IMR-90 (cell line): ENCODE results near the gene PDS5B. TPM values are rescaled to one million over a fixed set of nuclear protein-coding genes. Genes with fewer than 3 reads are reported as not detected.

Experiments used
- ATAC-seq: fragments of 200-7000 bp; cut with Tn5 transposase; 2 replicates; pipeline ENCODE4 v1.9.1; 2020; ENCODE audit warnings: low read depth, mild to moderate bottlenecking, moderate library complexity
- BruUV-seq: library from RNA; stranded (reverse); fragments of 400-500 nt; replicated peaks from 2 replicates; lab custom pipeline; 2021; lab: Mats Ljungman, UMichigan
- CTCF ChIA-PET: fragments of 300-600 bp; formaldehyde crosslinking; extraction: SDS; loops from one replicate; lab custom pipeline; 2021; ENCODE audit warnings: antibody characterized with exemption; lab: Yijun Ruan, JAX
- POLR2A ChIA-PET: fragments of 300-600 bp; sonication (Branson Sonifier 250); formaldehyde crosslinking; loops from one replicate; lab custom pipeline; 2022; ENCODE audit warnings: antibody characterized with exemption; ENCODE audit not compliant: unreplicated experiment; lab: Charles Lee
- DNase-seq: peaks from one replicate; pipeline ENCODE4 v3.0.0; 2013
- H2AFZ ChIP-seq: replicated peaks from 2 replicates; pipeline ENCODE3; 2013; ENCODE audit warnings: low read length, mild to moderate bottlenecking; ENCODE audit not compliant: poor library complexity
- H2AK5ac ChIP-seq: 2 replicates; pipeline ENCODE4 v1.6.1; 2013; ENCODE audit warnings: low read depth, low read length, inconsistent platforms
- H2AK9ac ChIP-seq: replicated peaks from 2 replicates; pipeline ENCODE3; 2013; ENCODE audit warnings: mild to moderate bottlenecking, low read depth, low read length, moderate library complexity; ENCODE audit not compliant: poor library complexity
- H2BK120ac ChIP-seq: 2 replicates; pipeline ENCODE4 v1.6.1; 2013; ENCODE audit warnings: low read depth, low read length, inconsistent platforms
- H2BK15ac ChIP-seq: 3 replicates; pipeline ENCODE4 v1.6.1; 2013; ENCODE audit warnings: low read depth, low read length, inconsistent platforms
- H2BK20ac ChIP-seq: 2 replicates; pipeline ENCODE4 v1.6.1; 2013; ENCODE audit warnings: low read depth, mild to moderate bottlenecking, inconsistent platforms, low read length, moderate library complexity
- H2BK5ac ChIP-seq: 2 replicates; pipeline ENCODE4 v1.6.1; 2013; ENCODE audit warnings: mild to moderate bottlenecking, low read depth, low read length, inconsistent platforms; ENCODE audit not compliant: poor library complexity, severe bottlenecking
- H3K14ac ChIP-seq: replicated peaks from 2 replicates; pipeline ENCODE4 v1.6.1; 2013; ENCODE audit warnings: low read depth, low read length, inconsistent platforms
- H3K18ac ChIP-seq: 2 replicates; pipeline ENCODE4 v1.6.1; 2013; ENCODE audit warnings: low read depth, low read length, control low read depth
- H3K23ac ChIP-seq: 2 replicates; pipeline ENCODE4 v1.6.1; 2013; ENCODE audit warnings: low read depth, low read length, inconsistent platforms
- H3K27ac ChIP-seq: 2 replicates; pipeline ENCODE4 v1.5.1; 2013; ENCODE audit warnings: mild to moderate bottlenecking, control low read depth, low read length; ENCODE audit not compliant: insufficient read depth
- H3K27me3 ChIP-seq: 2 replicates; pipeline ENCODE4 v1.6.1; 2013; ENCODE audit warnings: low read length; ENCODE audit not compliant: control insufficient read depth, insufficient read depth
- H3K36me3 ChIP-seq: 2 replicates; pipeline ENCODE4 v1.6.1; 2013; ENCODE audit warnings: low read length, mixed read lengths; ENCODE audit not compliant: control insufficient read depth, insufficient read depth
- H3K4ac ChIP-seq: 2 replicates; pipeline ENCODE4 v1.6.1; 2013; ENCODE audit warnings: low read depth, low read length, inconsistent platforms
- H3K4me1 ChIP-seq: 2 replicates; pipeline ENCODE4 v1.6.1; 2013; ENCODE audit warnings: low read length, mixed read lengths; ENCODE audit not compliant: control insufficient read depth, insufficient read depth
- H3K4me2 ChIP-seq: 2 replicates; pipeline ENCODE4 v1.6.1; 2013; ENCODE audit warnings: low read depth, mild to moderate bottlenecking, control low read depth, low read length, moderate library complexity
- H3K4me3 ChIP-seq: 2 replicates; pipeline ENCODE4 v1.5.1; 2013; ENCODE audit warnings: low read depth, mild to moderate bottlenecking, control low read depth, low read length, moderate library complexity; ENCODE audit not compliant: insufficient read depth
- H3K56ac ChIP-seq: 2 replicates; pipeline ENCODE4 v1.6.1; 2013; ENCODE audit warnings: low read length, inconsistent platforms; ENCODE audit not compliant: insufficient read depth; ENCODE audit errors: extremely low read depth
- H3K79me1 ChIP-seq, 2 experiments: 2 replicates each; pipeline ENCODE4 v1.6.1; 2013; ENCODE audit warnings: low read length in 2 of 2, inconsistent platforms in 1 of 2, low read depth in 1 of 2
- H3K9ac ChIP-seq: 2 replicates; pipeline ENCODE4 v1.6.1; 2013; ENCODE audit warnings: low read depth, low read length, control low read depth
- H3K9me1 ChIP-seq: 2 replicates; pipeline ENCODE4 v1.6.1; 2013; ENCODE audit warnings: low read length, inconsistent platforms; ENCODE audit not compliant: insufficient read depth
- H3K9me3 ChIP-seq: 2 replicates; pipeline ENCODE4 v1.6.1; 2013; ENCODE audit warnings: low read length; ENCODE audit not compliant: control insufficient read depth, insufficient read depth
- H4K20me1 ChIP-seq: 2 replicates; pipeline ENCODE4 v1.6.1; 2013; ENCODE audit warnings: low read length, inconsistent platforms; ENCODE audit not compliant: insufficient read depth
- H4K5ac ChIP-seq: 2 replicates; pipeline ENCODE4 v1.6.1; 2013; ENCODE audit warnings: mild to moderate bottlenecking, low read depth, low read length, control low read depth
- H4K8ac ChIP-seq, 2 experiments: 2 replicates each; pipeline ENCODE4 v1.6.1; 2013; ENCODE audit warnings: low read depth in 2 of 2, low read length in 2 of 2, control low read depth in 1 of 2, inconsistent platforms in 1 of 2
- H4K91ac ChIP-seq: 2 replicates; pipeline ENCODE4 v1.6.1; 2013; ENCODE audit warnings: low read depth, low read length, inconsistent platforms; ENCODE audit not compliant: insufficient read depth
- CEBPB ChIP-seq: IDR thresholded peaks from 2 replicates; pipeline ENCODE4 v1.6.1; 2012; ENCODE audit warnings: low read depth, low read length, improper control_type of control experiment
- MXI1 ChIP-seq: IDR thresholded peaks from 2 replicates; pipeline ENCODE4 v1.6.1; 2012; ENCODE audit warnings: low read depth, mild to moderate bottlenecking, low read length, moderate library complexity, borderline replicate concordance
- POLR2A ChIP-seq: IDR thresholded peaks from 2 replicates; pipeline ENCODE4 v1.6.1; 2012; ENCODE audit warnings: mild to moderate bottlenecking, low read depth, low read length
- RFX5 ChIP-seq: IDR thresholded peaks from 2 replicates; pipeline ENCODE4 v1.8.0; 2012; ENCODE audit warnings: low read depth, mild to moderate bottlenecking, low read length, moderate library complexity
- SMC3 ChIP-seq: fragments of 150-350 bp; IDR thresholded peaks from 2 replicates; pipeline ENCODE4 v1.6.1; 2016; ENCODE audit warnings: low read depth, mild to moderate bottlenecking, antibody characterized with exemption, low read length, moderate library complexity
- WGBS, 2 experiments: methylation state at CpG; one replicate each; pipeline versions ENCODE4 v1.1.5 to v1.1.7; 2013; ENCODE audit warnings: missing lambda C conversion rate in 2 of 2; ENCODE audit not compliant: insufficient read length in 1 of 2; ENCODE audit errors: extremely low coverage in 2 of 2; 5-methylcytosine and 5-hydroxymethylcytosine counted together
- dilution Hi-C: fragments of 300-500 bp; cut with HindIII; formaldehyde crosslinking; loops from one replicate; pipeline ENCODE4 v1.14.3; 2018; ENCODE audit warnings: low sequenced_read_pairs; ENCODE audit not compliant: unreplicated experiment
- in situ Hi-C: fragments of 300-500 bp; cut with MboI; formaldehyde crosslinking; loops from 3 replicates; pipeline ENCODE4 v1.14.3; 2019; ENCODE audit warnings: low sequenced_read_pairs, inconsistent platforms, mixed read lengths
- intact Hi-C: fragments of 100-400 bp; cut with micrococcal nuclease; formaldehyde crosslinking; loops from 2 replicates; pipeline ENCODE4 v1.10.0; 2022
- polyA plus RNA-seq, 3 experiments: library from polyadenylated mRNA; depleted of rRNA; stranded (reverse); fragments of >200 nt; gene quantifications; 2 replicates each; pipeline ENCODE4 v1.2.3, GENCODE V29; 2012; ENCODE audit warnings: low replicate concordance in 1 of 3
- total RNA-seq: library from RNA; depleted of rRNA; stranded (reverse); fragments of >200 nt; gene quantifications from 2 replicates; pipeline ENCODE4 v1.2.3, GENCODE V29; 2012

PDS5B gene
- total and polyA plus RNA-seq, 2 of the 4 experiments (the other 2 are of a cell fraction), result 6.2 to 20.1 TPM

DNA sequence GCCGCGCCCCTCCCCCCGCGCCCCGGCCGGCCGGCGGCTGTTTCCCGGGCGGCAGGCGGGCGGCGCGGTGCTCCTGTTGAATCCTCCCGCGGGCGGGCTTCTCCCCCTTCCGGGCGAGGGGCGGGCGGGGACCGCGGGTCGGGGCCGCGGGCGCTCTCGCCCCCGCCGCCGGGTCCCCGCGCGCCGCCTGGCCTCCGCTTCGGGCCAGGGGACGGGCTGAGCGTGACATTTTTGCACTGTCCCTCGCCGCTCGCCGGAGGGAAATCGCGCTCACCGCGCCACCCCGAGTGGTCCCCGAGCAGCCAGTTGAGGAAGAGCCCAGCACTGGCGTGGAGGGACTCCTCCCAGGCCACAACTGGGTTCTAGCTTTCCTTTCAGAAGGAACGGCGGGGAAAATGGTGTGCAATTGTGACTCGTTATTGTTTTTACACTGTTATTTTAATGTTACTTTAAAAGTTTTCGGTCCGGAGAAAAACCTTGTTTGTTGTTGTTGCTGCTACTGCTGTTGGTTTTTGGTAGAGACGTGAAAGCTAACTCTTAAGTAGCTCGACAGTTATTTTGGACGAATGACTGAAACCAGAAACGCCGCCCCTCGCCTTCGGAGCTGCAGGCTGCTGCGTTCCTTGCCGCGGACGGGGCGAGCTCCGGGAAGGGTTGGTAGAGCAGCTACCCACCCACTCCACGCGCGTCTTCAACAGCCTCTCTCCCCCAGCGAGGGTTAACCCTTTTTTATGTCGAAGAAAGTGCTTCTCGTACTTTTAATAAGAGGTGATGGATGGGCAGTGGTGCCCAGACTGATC lies 959 bp downstream of the PDS5B start:
- Histone ChIP-seq H2BK5ac (peak overlapping the region; percentile 93), H4K5ac (no peak overlapping the region), H2BK15ac (peak overlapping the region; percentile 17; the same call in 2 of the 3 replicates), H3K23ac (peak overlapping the region; percentile 96), H3K9ac (peak overlapping the region; percentile 88), H3K4me3 (peak overlapping the region; percentile 63), H3K27ac (peak overlapping the region; percentile 86), H2BK120ac (peak overlapping the region; percentile 60), H3K18ac (peak overlapping the region; percentile 14), H3K36me3 (no peaks in the 10 kb centered on the region), H4K91ac (peak overlapping the region; percentile 62), H3K4ac (peak overlapping the region; percentile 66), H3K27me3 (no peaks in the 10 kb centered on the region), H4K20me1 (peaks cover 21% of the 10 kb centered on the region), H3K79me1 (peaks cover 0 to 24% of the 10 kb centered on the region in 2 experiments; a peak in 2 of 4 replicates), H3K9me3 (no peaks in the 10 kb centered on the region), H4K8ac (peak overlapping the region in 1 of 2 experiments; percentile 49; a peak in 1 of 4 replicates), H3K14ac (peak overlapping the region; percentile 92), H3K9me1 (0 out of 2 replicates have a peak, but pooled peaks cover 2% of the 10 kb centered on the region), H2BK20ac (no peak overlapping the region; the same call in 1 of the 2 replicates), H2AFZ (peak overlapping the region; percentile 92), H3K56ac (peak overlapping the region; percentile 91), H2AK9ac (peak overlapping the region; percentile 82), H3K4me1 (peaks cover 6% of the 10 kb centered on the region), H3K4me2 (peak overlapping the region; percentile 67), H2AK5ac (peak overlapping the region; percentile 58)
- WGBS, 2 experiments, result 0% methylated on average over 5 of the region's 74 CpGs; no CpG with 5 or more reads in 1 of the 2 experiments
- dilution Hi-C loops, result no loop called here
- intact Hi-C loops, result loop anchor here (5.0 to 10.0 kb wide), 4 partner anchors 448 to 900 kb away; no protein-coding TSS in a partner anchor
- ChIA-PET POLR2A (interaction anchor here (0.8 kb wide), 1 partner anchor 55 kb away, joined by 8 read pairs; no protein-coding TSS in a partner anchor), CTCF (interaction anchor here (0.7 to 1.5 kb wide), 6 partner anchors 21 to 82 kb away, joined by 3 to 5 read pairs (median 4); no protein-coding TSS in a partner anchor)
- BruUV-seq, result no TSS peak
- in situ Hi-C loops, result loop anchor here (10.0 to 25.0 kb wide), 2 partner anchors 958 to 1125 kb away; no protein-coding TSS in a partner anchor
- TF ChIP-seq POLR2A (0 out of 2 replicates have a peak, but pooled peaks have one; percentile 22), SMC3 (no peak), RFX5 (no peak), CEBPB (peak; percentile 70), MXI1 (0 out of 2 replicates have a peak, but pooled peaks have one; percentile 7)
- peak; percentile 62 for DNase-seq
- ATAC-seq, result peak; percentile 45
